ENCODE data around the gene TPRG1.

DNA sequence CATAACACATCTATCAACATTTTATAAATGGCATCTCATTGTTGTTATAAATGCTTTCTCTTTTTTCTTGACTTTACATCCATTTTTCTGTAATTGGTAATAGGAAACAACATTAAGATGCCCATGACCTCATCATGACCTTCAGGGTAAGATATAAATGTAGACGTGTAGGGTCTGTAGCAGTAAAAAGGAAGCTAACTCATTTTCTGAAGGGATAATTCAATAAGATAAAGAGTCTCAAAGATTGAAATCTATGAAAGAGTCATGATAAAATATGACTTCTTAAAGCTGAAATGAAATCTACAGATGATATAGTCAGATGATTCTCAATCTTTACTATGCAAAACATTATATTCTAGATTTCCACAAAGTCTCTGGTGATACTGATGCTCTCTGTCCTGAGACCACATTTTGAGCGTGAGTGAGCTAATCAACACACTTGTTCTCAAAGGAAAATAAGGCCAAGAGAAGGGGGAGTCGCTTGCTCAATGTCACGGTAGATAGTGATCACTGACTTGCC lies 38.5 kb downstream of the TPRG1 start:
- TF ChIP-seq POLR2A (IDR thresholded peaks at IDR 0.05; ENCODE audit: low read depth) (no peak), CTCF (IDR thresholded peaks at IDR 0.05) (no peak)
